HepG2 (cell line): ENCODE measurements around the gene LGI2. TPM values are rescaled to one million over a fixed set of nuclear protein-coding genes. Genes with fewer than 3 reads are reported as not detected.

ENCODE experiments used
- ADNP ChIP-seq: sonication (generic); formaldehyde crosslinking; IDR thresholded peaks from 2 replicates; pipeline ENCODE4 v1.4.0; 2020; ENCODE audit warnings: missing genetic modification reagents
- ATF4 ChIP-seq, 2 experiments: fragments of 450-650 bp in 1 of 2; sonication (generic) in 1 of 2; formaldehyde crosslinking; IDR thresholded peaks; 2 replicates each; pipeline versions ENCODE4 v1.5.0 to v1.8.0; 2020 to 2022; ENCODE audit warnings: mild to moderate bottlenecking in 1 of 2, missing genetic modification reagents in 1 of 2
- ETS1 ChIP-seq: sonication (generic); formaldehyde crosslinking; IDR thresholded peaks from 2 replicates; pipeline ENCODE4 v1.4.0; 2020; ENCODE audit warnings: missing genetic modification reagents
- FOSL2 ChIP-seq: sonication (generic); formaldehyde crosslinking; IDR thresholded peaks from 2 replicates; pipeline ENCODE4 v1.4.0; 2020; ENCODE audit warnings: missing genetic modification reagents
- HIC2 ChIP-seq: sonication (generic); formaldehyde crosslinking; IDR thresholded peaks from 2 replicates; pipeline ENCODE4 v1.9.0; 2022; ENCODE audit warnings: low read depth, missing genetic modification reagents
- KAT8 ChIP-seq: IDR thresholded peaks from 2 replicates; pipeline ENCODE4 v1.6.1; 2016; ENCODE audit warnings: missing genetic modification reagents, missing compliant biosample characterization
- LBX2 ChIP-seq: sonication (generic); formaldehyde crosslinking; IDR thresholded peaks from 2 replicates; pipeline ENCODE4 v1.5.0; 2020; ENCODE audit warnings: missing genetic modification reagents, mild to moderate bottlenecking, borderline replicate concordance
- LCORL ChIP-seq, 2 experiments: fragments of 450-650 bp in 1 of 2; sonication (generic) in 1 of 2; formaldehyde crosslinking in 1 of 2; IDR thresholded peaks; 2 replicates each; pipeline versions ENCODE4 v1.5.0 to v1.6.1; 2017 to 2020; ENCODE audit warnings: antibody characterized with exemption in 1 of 2, missing genetic modification reagents in 1 of 2
- POLR2A ChIP-seq, 2 experiments: IDR thresholded peaks; 2 replicates each; pipeline ENCODE4 v1.6.1; 2011; ENCODE audit warnings: low read depth in 2 of 2, low read length in 2 of 2, mild to moderate bottlenecking in 1 of 2, moderate library complexity in 1 of 2; ENCODE audit not compliant: insufficient read depth in 1 of 2
- PRDM15 ChIP-seq: sonication (generic); formaldehyde crosslinking; IDR thresholded peaks from 2 replicates; pipeline ENCODE4 v1.4.0; 2020; ENCODE audit warnings: missing genetic modification reagents
- RAD21 ChIP-seq: fragments of 450-650 bp; formaldehyde crosslinking; IDR thresholded peaks from 2 replicates; pipeline ENCODE4 v1.5.0; 2020; ENCODE audit warnings: mild to moderate bottlenecking
- RBAK ChIP-seq: sonication (generic); formaldehyde crosslinking; IDR thresholded peaks from 2 replicates; pipeline ENCODE4 v1.5.1; 2020; ENCODE audit warnings: mild to moderate bottlenecking, missing genetic modification reagents
- TEAD2 ChIP-seq: sonication (generic); formaldehyde crosslinking; IDR thresholded peaks from 2 replicates; pipeline ENCODE4 v1.9.0; 2021; ENCODE audit warnings: missing genetic modification reagents
- TRIM22 ChIP-seq: fragments of 450-650 bp; IDR thresholded peaks from 2 replicates; pipeline ENCODE4 v1.6.1; 2017
- YEATS4 ChIP-seq: sonication (generic); formaldehyde crosslinking; IDR thresholded peaks from 2 replicates; pipeline ENCODE4 v1.4.0; 2020; ENCODE audit warnings: missing genetic modification reagents, borderline replicate concordance
- ZFP91 ChIP-seq: sonication (generic); formaldehyde crosslinking; IDR thresholded peaks from 2 replicates; pipeline ENCODE4 v1.9.0; 2022; ENCODE audit warnings: missing genetic modification reagents, mild to moderate bottlenecking, borderline replicate concordance
- ZNF121 ChIP-seq: sonication (generic); formaldehyde crosslinking; IDR thresholded peaks from 2 replicates; pipeline ENCODE4 v1.5.0; 2020; ENCODE audit warnings: mild to moderate bottlenecking, missing genetic modification reagents
- ZNF282 ChIP-seq: fragments of 450-650 bp; IDR thresholded peaks from 2 replicates; pipeline ENCODE4 v1.6.1; 2018; ENCODE audit not compliant: partially characterized antibody
- ZNF547 ChIP-seq: sonication (generic); formaldehyde crosslinking; IDR thresholded peaks from 2 replicates; pipeline ENCODE4 v1.5.1; 2020; ENCODE audit warnings: mild to moderate bottlenecking, missing genetic modification reagents
- polyA plus RNA-seq, 8 experiments: library from polyadenylated mRNA; depleted of rRNA in 3 of 8; stranded (reverse) in 7 of 8; unstranded in 1 of 8; fragments of >200 nt; fragmentation: Illumina TruSeq in 4 of 8; extraction: Trizol in 4 of 8; gene quantifications; 2 replicates each; pipeline versions ENCODE4 v1.2.1 to v1.2.3, GENCODE V29; 2011 to 2016; ENCODE audit warnings: low read depth in 4 of 8, missing spikeins in 1 of 8, mixed read lengths in 1 of 8; ENCODE audit not compliant: insufficient read depth in 1 of 8
- total RNA-seq, 5 experiments: library from RNA; depleted of rRNA; stranded (reverse); fragments of >200 nt; fragmentation: Illumina TruSeq; extraction: Trizol; gene quantifications; 2 replicates each; pipeline ENCODE4 v1.2.3, GENCODE V29; 2016; ENCODE audit warnings: low read depth in 1 of 5

The LGI2 gene
- total and polyA plus RNA-seq, 2 of the 13 experiments (the other 11 are each of a cell fraction or from before 2014, with no cell fraction given), result not detected

- TF ChIP-seq ETS1 (CRISPR knock-in tag) (no peak), RAD21 (CRISPR knock-in tag) (peak; percentile 23; the same call in 1 of the 2 replicates), TEAD2 (CRISPR knock-in tag) (no peak), ZNF121 (CRISPR knock-in tag) (no peak), LBX2 (no peak), POLR2A (IDR thresholded peaks at IDR 0.05; ENCODE audit: insufficient read depth in 1 of 2, low read depth in 2 of 2, low read length in 2 of 2) (no peak), HIC2 (CRISPR knock-in tag) (no peak), RBAK (no peak), YEATS4 (CRISPR knock-in tag) (no peak), KAT8 (no peak), PRDM15 (CRISPR knock-in tag) (no peak), ZNF282 (no peak), ZFP91 (CRISPR knock-in tag) (no peak), LCORL (IDR thresholded peaks at IDR 0.05) (no peak), LCORL (CRISPR knock-in tag; IDR thresholded peaks at IDR 0.05) (no peak), ADNP (CRISPR knock-in tag) (no peak), ATF4 (CRISPR knock-in tag; IDR thresholded peaks at IDR 0.05) (no peak), ZNF547 (CRISPR knock-in tag) (no peak), TRIM22 (no peak), FOSL2 (no peak)
These were observed 50.6 kb downstream of the LGI2 start (continued) for GRCh38 chr4:24980064-24980690.
